Effector memory CD4-positive, alpha-beta T cell (primary cell): ENCODE data around the gene USH2A.

Experiments
- DNase-seq, 3 donors: peaks; one replicate each; pipeline ENCODE4 v3.0.0-alpha.2; 2020
- H3K27ac ChIP-seq: 2 replicates; pipeline ENCODE4 v1.7.0; 2013; ENCODE audit warnings: mild to moderate bottlenecking, low read length, moderate library complexity; ENCODE audit not compliant: insufficient read depth, poor library complexity, severe bottlenecking
- H3K27me3 ChIP-seq: replicated peaks from 2 replicates; pipeline ENCODE4 v1.7.0; 2013; ENCODE audit warnings: mild to moderate bottlenecking, low read length; ENCODE audit not compliant: insufficient read depth, control insufficient read depth, poor library complexity, severe bottlenecking
- H3K36me3 ChIP-seq: 2 replicates; pipeline ENCODE4 v1.7.0; 2013; ENCODE audit warnings: mild to moderate bottlenecking, low read length, moderate library complexity; ENCODE audit not compliant: control insufficient read depth, insufficient read depth
- H3K4me1 ChIP-seq: 2 replicates; pipeline ENCODE4 v1.7.0; 2013; ENCODE audit warnings: low read length, mild to moderate bottlenecking; ENCODE audit not compliant: control insufficient read depth, insufficient read depth, poor library complexity, severe bottlenecking
- H3K4me3 ChIP-seq: 2 replicates; pipeline ENCODE4 v1.7.0; 2013; ENCODE audit warnings: low read length, low read depth, mild to moderate bottlenecking; ENCODE audit not compliant: insufficient read depth, poor library complexity, severe bottlenecking
- H3K9me3 ChIP-seq: 2 replicates; pipeline ENCODE4 v1.7.0; 2013; ENCODE audit warnings: mild to moderate bottlenecking, low read length, moderate library complexity; ENCODE audit not compliant: control insufficient read depth

The USH2A gene

GRCh38 chr1:215625949-215626348 is 797.3 kb downstream of the USH2A start:
- no peaks in the 10 kb centered on the region for H3K4me1 ChIP-seq
- no peak overlapping the region for H3K4me3 ChIP-seq
- no peaks in the 10 kb centered on the region for H3K36me3 ChIP-seq
- H3K27ac ChIP-seq = no peak overlapping the region
- no peaks in the 10 kb centered on the region for H3K9me3 ChIP-seq
- DNase-seq = no peak
- no peaks in the 10 kb centered on the region for H3K27me3 ChIP-seq

GRCh38 chr1:215623162-215623561 is 800.1 kb downstream of the USH2A start:
- Histone ChIP-seq H3K4me3 (no peak overlapping the region), H3K27me3 (no peaks in the 10 kb centered on the region), H3K36me3 (no peaks in the 10 kb centered on the region), H3K27ac (no peak overlapping the region), H3K9me3 (no peaks in the 10 kb centered on the region), H3K4me1 (no peaks in the 10 kb centered on the region)
- DNase-seq = no peak

DNA sequence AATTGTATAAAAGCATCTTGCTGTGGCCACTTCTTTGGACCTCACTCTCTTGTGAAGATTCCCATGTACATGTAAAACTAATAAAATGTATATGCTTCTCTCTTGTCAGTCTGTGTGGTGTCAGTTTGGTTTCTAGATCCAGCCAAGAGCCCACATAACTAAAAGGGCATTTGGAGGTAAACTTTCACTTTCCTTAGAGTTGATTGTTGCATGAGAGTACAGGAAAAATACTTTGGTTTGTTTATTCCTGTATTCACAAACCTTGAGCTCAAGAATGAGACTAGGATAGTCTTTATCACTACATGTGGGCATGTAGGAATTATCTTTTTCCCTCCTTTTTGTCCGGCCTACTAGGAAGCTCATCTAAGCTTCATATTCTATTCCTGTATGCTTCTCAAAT is 805.3 kb downstream of the USH2A start:
- no peaks in the 10 kb centered on the region for H3K9me3 ChIP-seq
- H3K36me3 ChIP-seq = no peaks in the 10 kb centered on the region
- H3K4me3 ChIP-seq = no peak overlapping the region
- DNase-seq = no peak
- no peaks in the 10 kb centered on the region for H3K27me3 ChIP-seq
- no peaks in the 10 kb centered on the region for H3K4me1 ChIP-seq
- H3K27ac ChIP-seq = no peak overlapping the region

DNA sequence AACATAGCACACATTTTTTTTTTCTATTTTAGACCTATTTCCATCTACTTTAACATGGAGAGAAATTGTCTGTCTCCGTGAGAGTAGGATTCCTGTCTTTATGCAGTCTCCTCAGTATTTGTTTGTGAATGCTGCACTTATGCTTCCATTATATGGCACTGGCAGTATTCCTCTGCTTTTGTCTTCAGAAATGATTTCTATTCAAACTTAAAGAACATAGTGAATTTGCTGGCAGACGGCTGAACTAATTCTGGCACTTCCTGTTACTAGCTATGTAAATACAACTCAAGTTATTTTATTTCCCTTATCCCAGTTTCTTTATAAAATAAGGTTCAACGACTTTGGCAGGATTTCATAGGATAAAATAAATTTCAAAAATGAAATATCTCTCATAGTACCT is 810.9 kb downstream of the USH2A start:
- H3K36me3 ChIP-seq = no peaks in the 10 kb centered on the region
- H3K27ac ChIP-seq = no peak overlapping the region
- no peak for DNase-seq
- no peaks in the 10 kb centered on the region for H3K9me3 ChIP-seq
- no peaks in the 10 kb centered on the region for H3K4me1 ChIP-seq
- no peak overlapping the region for H3K4me3 ChIP-seq
- no peaks in the 10 kb centered on the region for H3K27me3 ChIP-seq

DNA sequence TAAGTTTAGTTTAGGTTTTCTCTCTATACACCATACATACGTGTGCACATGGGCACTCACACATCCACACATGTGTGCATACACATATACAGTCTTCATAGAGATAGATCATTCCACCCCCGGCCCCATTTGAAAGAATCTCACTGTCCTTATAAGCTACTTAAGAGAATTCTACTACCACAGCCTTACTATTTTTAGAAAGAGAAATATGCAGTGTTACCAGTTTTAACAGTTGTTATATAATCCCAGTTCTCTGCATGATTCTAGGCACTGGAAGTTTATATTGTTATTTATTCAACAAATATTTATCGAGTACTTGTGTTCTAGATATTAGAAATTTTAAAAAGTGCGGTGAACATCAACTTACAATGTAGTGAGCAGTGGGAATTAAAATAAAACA is 814.6 kb downstream of the USH2A start:
- Histone ChIP-seq H3K27ac (no peak overlapping the region), H3K4me3 (no peak overlapping the region), H3K27me3 (no peaks in the 10 kb centered on the region), H3K36me3 (no peaks in the 10 kb centered on the region), H3K9me3 (no peaks in the 10 kb centered on the region), H3K4me1 (no peaks in the 10 kb centered on the region)
- no peak for DNase-seq

- Histone ChIP-seq H3K36me3 (no peaks in the 10 kb centered on the region), H3K27me3 (no peaks in the 10 kb centered on the region)
These were observed 815.8 kb downstream of the USH2A start for GRCh38 chr1:215607412-215607811.

GRCh38 chr1:215606564-215607168 is 816.6 kb downstream of the USH2A start:
- H3K9me3 ChIP-seq = no peaks in the 10 kb centered on the region
- H3K4me3 ChIP-seq = no peak overlapping the region
- H3K4me1 ChIP-seq = no peaks in the 10 kb centered on the region
- no peaks in the 10 kb centered on the region for H3K36me3 ChIP-seq
- no peaks in the 10 kb centered on the region for H3K27me3 ChIP-seq
- no peak overlapping the region for H3K27ac ChIP-seq
- DNase-seq = no peak

More at GRCh38 chr1:215607412-215607811, 815.8 kb downstream of the USH2A start:
- Histone ChIP-seq H3K4me3 (no peak overlapping the region), H3K27ac (no peak overlapping the region), H3K9me3 (no peaks in the 10 kb centered on the region), H3K4me1 (no peaks in the 10 kb centered on the region)
- no peak for DNase-seq

- H3K27me3 ChIP-seq = no peaks in the 10 kb centered on the region
- H3K9me3 ChIP-seq = no peaks in the 10 kb centered on the region
- no peaks in the 10 kb centered on the region for H3K4me1 ChIP-seq
- no peaks in the 10 kb centered on the region for H3K36me3 ChIP-seq
- no peak overlapping the region for H3K4me3 ChIP-seq
- no peak overlapping the region for H3K27ac ChIP-seq
- DNase-seq = no peak
These were observed 817.2 kb downstream of the USH2A start for GRCh38 chr1:215606036-215606435.

GRCh38 chr1:215605011-215605621 is 818.1 kb downstream of the USH2A start:
- no peak overlapping the region for H3K4me3 ChIP-seq
- H3K36me3 ChIP-seq = no peaks in the 10 kb centered on the region
- no peaks in the 10 kb centered on the region for H3K4me1 ChIP-seq
- no peak overlapping the region for H3K27ac ChIP-seq
- no peaks in the 10 kb centered on the region for H3K27me3 ChIP-seq
- DNase-seq = no peak
- no peaks in the 10 kb centered on the region for H3K9me3 ChIP-seq

DNA sequence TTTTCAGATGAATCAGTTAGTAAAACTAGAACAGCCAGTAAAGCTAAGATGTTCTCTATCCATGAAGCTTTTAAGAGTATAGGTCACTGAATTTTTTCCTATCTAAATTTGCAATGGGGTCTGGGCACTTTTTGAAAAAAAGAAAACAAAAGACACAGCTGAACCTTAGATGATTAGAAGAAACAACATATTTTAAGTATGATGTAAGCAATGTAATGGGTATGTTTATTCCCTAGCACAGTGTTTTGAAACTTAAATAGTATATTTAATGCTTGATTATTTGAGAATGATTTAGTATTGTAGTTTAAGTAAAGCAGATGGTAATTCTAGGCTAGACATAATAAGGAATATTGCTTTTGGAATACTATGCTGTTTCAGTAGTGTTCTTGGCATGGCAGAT is 819.9 kb downstream of the USH2A start:
- H3K36me3 ChIP-seq = no peaks in the 10 kb centered on the region
- H3K27me3 ChIP-seq = no peaks in the 10 kb centered on the region
- H3K27ac ChIP-seq = no peak overlapping the region
- H3K4me1 ChIP-seq = no peaks in the 10 kb centered on the region
- H3K4me3 ChIP-seq = no peak overlapping the region
- no peak for DNase-seq
- no peaks in the 10 kb centered on the region for H3K9me3 ChIP-seq
